GM10266 (cell line): ENCODE results near the gene CSTPP1.

Experiments used
- DNase-seq: peaks from one replicate; pipeline ENCODE4 v3.0.0; 2012; ENCODE audit errors: extremely low spot score
- CTCF ChIP-seq: IDR thresholded peaks from 2 replicates; pipeline ENCODE4 v1.5.1; 2012; ENCODE audit warnings: mild to moderate bottlenecking, low read depth; ENCODE audit not compliant: control insufficient read depth, insufficient read depth; ENCODE audit errors: missing control alignments

CSTPP1 gene

GRCh38 chr11:47177846-47178245 is 241.3 kb downstream of the CSTPP1 start:
- TF ChIP-seq CTCF = no peak
- no peak for DNase-seq

- no peak for DNase-seq
- no peak for TF ChIP-seq CTCF
Observed at GRCh38 chr11:47178316-47178715, 241.8 kb downstream of the CSTPP1 start.

- no peak for TF ChIP-seq CTCF
- no peak for DNase-seq
Observed at GRCh38 chr11:47178737-47179654, 242.4 kb downstream of the CSTPP1 start.

- DNase-seq = peak; percentile 80
- TF ChIP-seq CTCF = peak; percentile 64
Observed at GRCh38 chr11:47179655-47179991, 243.1 kb downstream of the CSTPP1 start.

GRCh38 chr11:47180006-47180787 is 243.6 kb downstream of the CSTPP1 start:
- no peak for TF ChIP-seq CTCF
- no peak for DNase-seq

- no peak for TF ChIP-seq CTCF
- no peak for DNase-seq
Observed at GRCh38 chr11:47181271-47181670, 244.7 kb downstream of the CSTPP1 start.

GRCh38 chr11:47182380-47182779 is 245.8 kb downstream of the CSTPP1 start:
- TF ChIP-seq CTCF = no peak
- DNase-seq = no peak
